HepG2 (cell line): ENCODE measurements around the gene PHTF1. TPM values are rescaled to one million over a fixed set of nuclear protein-coding genes. Genes with fewer than 3 reads are reported as not detected.

ENCODE experiments used
- ARNT2 ChIP-seq: sonication (generic); formaldehyde crosslinking; IDR thresholded peaks from 2 replicates; pipeline ENCODE4 v1.8.0; 2022; ENCODE audit warnings: mild to moderate bottlenecking, low read depth, missing genetic modification reagents, moderate library complexity
- FLYWCH1 ChIP-seq: sonication (generic); formaldehyde crosslinking; IDR thresholded peaks from 2 replicates; pipeline ENCODE4 v1.8.1; 2023; ENCODE audit warnings: mild to moderate bottlenecking, missing genetic modification reagents
- FOXK2 ChIP-seq: fragments of 450-650 bp; IDR thresholded peaks from 2 replicates; pipeline ENCODE4 v1.6.1; 2016
- HCFC1 ChIP-seq: fragments of 150-350 bp; IDR thresholded peaks from 2 replicates; pipeline ENCODE4 v1.6.1; 2014; ENCODE audit warnings: low read depth, low read length
- KAT2B ChIP-seq: fragments of 150-350 bp; IDR thresholded peaks from 2 replicates; pipeline ENCODE4 v1.6.1; 2014; ENCODE audit warnings: low read depth, low read length, borderline replicate concordance
- NAIF1 ChIP-seq: sonication (generic); formaldehyde crosslinking; IDR thresholded peaks from 2 replicates; pipeline ENCODE4 v1.5.0; 2020; ENCODE audit warnings: mild to moderate bottlenecking, missing genetic modification reagents, borderline replicate concordance
- NFE2L2 ChIP-seq: fragments of 150-350 bp; IDR thresholded peaks from 2 replicates; pipeline ENCODE4 v1.6.1; 2014; ENCODE audit warnings: low read length
- PITX1 ChIP-seq: sonication (generic); formaldehyde crosslinking; IDR thresholded peaks from 2 replicates; pipeline ENCODE4 v1.5.1; 2020; ENCODE audit warnings: mild to moderate bottlenecking, missing genetic modification reagents
- POLR2AphosphoS2 ChIP-seq: IDR thresholded peaks from 2 replicates; pipeline ENCODE4 v1.6.1; 2011; ENCODE audit warnings: low read depth, low read length, improper control_type of control experiment
- RFX3 ChIP-seq: IDR thresholded peaks from 2 replicates; pipeline ENCODE4 v1.6.1; 2016; ENCODE audit warnings: missing biosample characterization, missing genetic modification reagents
- SMAD3 ChIP-seq: sonication (generic); formaldehyde crosslinking; IDR thresholded peaks from 2 replicates; pipeline ENCODE4 v1.4.0; 2020; ENCODE audit warnings: missing genetic modification reagents
- SNAPC2 ChIP-seq: sonication (generic); formaldehyde crosslinking; IDR thresholded peaks from 2 replicates; pipeline ENCODE4 v1.8.1; 2022; ENCODE audit warnings: mild to moderate bottlenecking, missing genetic modification reagents
- SOX5 ChIP-seq: IDR thresholded peaks from 2 replicates; pipeline ENCODE4 v1.6.1; 2016; ENCODE audit warnings: borderline replicate concordance
- SUZ12 ChIP-seq: fragments of 150-350 bp; IDR thresholded peaks from 2 replicates; pipeline ENCODE4 v1.6.1; 2014; ENCODE audit warnings: low read depth, low read length
- TCF12 ChIP-seq, 2 experiments: fragments of 450-650 bp in 1 of 2; sonication (generic) in 1 of 2; formaldehyde crosslinking in 1 of 2; IDR thresholded peaks; 2 replicates each; pipeline versions ENCODE4 v1.6.1 to v1.8.0; 2017 to 2022; ENCODE audit warnings: antibody characterized with exemption in 1 of 2, mild to moderate bottlenecking in 1 of 2, missing genetic modification reagents in 1 of 2, moderate library complexity in 1 of 2
- XRCC5 ChIP-seq: fragments of 200-400 bp; formaldehyde crosslinking; optimal IDR thresholded peaks from 2 replicates; pipeline ENCODE3; 2017; ENCODE audit warnings: mild to moderate bottlenecking, low read length
- ZBTB1 ChIP-seq: sonication (generic); formaldehyde crosslinking; IDR thresholded peaks from 2 replicates; pipeline ENCODE4 v1.4.0; 2020; ENCODE audit warnings: missing genetic modification reagents, borderline replicate concordance
- ZNF224 ChIP-seq: sonication (generic); formaldehyde crosslinking; IDR thresholded peaks from 2 replicates; pipeline ENCODE4 v1.5.0; 2020; ENCODE audit warnings: mild to moderate bottlenecking, missing genetic modification reagents
- ZNF567 ChIP-seq: sonication (generic); formaldehyde crosslinking; IDR thresholded peaks from 2 replicates; pipeline ENCODE4 v1.8.1; 2023; ENCODE audit warnings: mild to moderate bottlenecking, missing genetic modification reagents, borderline replicate concordance
- ZNF652 ChIP-seq: IDR thresholded peaks from 2 replicates; pipeline ENCODE4 v1.6.1; 2016; ENCODE audit warnings: low read depth, borderline replicate concordance
- ZNF720 ChIP-seq: sonication (generic); formaldehyde crosslinking; IDR thresholded peaks from 2 replicates; pipeline ENCODE4 v1.4.0; 2020; ENCODE audit warnings: missing genetic modification reagents
- ZNF772 ChIP-seq: sonication (generic); formaldehyde crosslinking; IDR thresholded peaks from 2 replicates; pipeline ENCODE4 v1.5.0; 2020; ENCODE audit warnings: mild to moderate bottlenecking, missing genetic modification reagents
- ZNF800 ChIP-seq: sonication (generic); formaldehyde crosslinking; IDR thresholded peaks from 2 replicates; pipeline ENCODE4 v1.4.0; 2020; ENCODE audit warnings: missing genetic modification reagents
- polyA plus RNA-seq, 8 experiments: library from polyadenylated mRNA; depleted of rRNA in 3 of 8; stranded (reverse) in 7 of 8; unstranded in 1 of 8; fragments of >200 nt; fragmentation: Illumina TruSeq in 4 of 8; extraction: Trizol in 4 of 8; gene quantifications; 2 replicates each; pipeline versions ENCODE4 v1.2.1 to v1.2.3, GENCODE V29; 2011 to 2016; ENCODE audit warnings: low read depth in 4 of 8, missing spikeins in 1 of 8, mixed read lengths in 1 of 8; ENCODE audit not compliant: insufficient read depth in 1 of 8
- total RNA-seq, 5 experiments: library from RNA; depleted of rRNA; stranded (reverse); fragments of >200 nt; fragmentation: Illumina TruSeq; extraction: Trizol; gene quantifications; 2 replicates each; pipeline ENCODE4 v1.2.3, GENCODE V29; 2016; ENCODE audit warnings: low read depth in 1 of 5
- TF ChIP-seq, protein P1 (sequence below): sonication (generic); formaldehyde crosslinking; IDR thresholded peaks from 2 replicates; pipeline ENCODE4 v1.4.0; 2020; ENCODE audit warnings: missing genetic modification reagents
- TF ChIP-seq, protein P2 (sequence below): fragments of 450-650 bp; IDR thresholded peaks from 2 replicates; pipeline ENCODE4 v1.6.1; 2016
- TF ChIP-seq, protein P3 (sequence below): IDR thresholded peaks from 2 replicates; pipeline ENCODE4 v1.6.1; 2016

PHTF1 gene
- total and polyA plus RNA-seq, 2 of the 13 experiments (the other 11 are each of a cell fraction or from before 2014, with no cell fraction given) = 5.0 to 19.7 TPM

GRCh38 chr1:113759333-113760101 is at the start of gene PHTF1 (continued):
- TF ChIP-seq RFX3 (CRISPR knock-in tag) (no peak), ZNF567 (CRISPR knock-in tag) (no peak), ZBTB1 (0 out of 2 replicates have a peak, but pooled peaks have one; percentile 16), SUZ12 (no peak), ZNF772 (peak; percentile 90), PITX1 (CRISPR knock-in tag) (peak; percentile 42; the same call in 1 of the 2 replicates), POLR2AphosphoS2 (no peak), KAT2B (no peak), ZNF720 (no peak), SOX5 (CRISPR knock-in tag) (peak; percentile 22; the same call in 1 of the 2 replicates), FLYWCH1 (CRISPR knock-in tag) (no peak), XRCC5 (no peak), ARNT2 (peak; percentile 33; the same call in 1 of the 2 replicates), TCF12 (IDR thresholded peaks at IDR 0.05) (no peak), TCF12 (CRISPR knock-in tag; IDR thresholded peaks at IDR 0.05) (no peak), ZNF800 (CRISPR knock-in tag) (0 out of 2 replicates have a peak, but pooled peaks have one; percentile 65), ZNF224 (CRISPR knock-in tag) (no peak), NAIF1 (CRISPR knock-in tag) (peak; percentile 83), SMAD3 (CRISPR knock-in tag) (no peak; the same call in 1 of the 2 replicates), NFE2L2 (peak; percentile 36; the same call in 1 of the 2 replicates), HCFC1 (no peak), FOXK2 (no peak), ZNF652 (no peak), SNAPC2 (CRISPR knock-in tag) (no peak)
- TF ChIP-seq, protein P1, sequence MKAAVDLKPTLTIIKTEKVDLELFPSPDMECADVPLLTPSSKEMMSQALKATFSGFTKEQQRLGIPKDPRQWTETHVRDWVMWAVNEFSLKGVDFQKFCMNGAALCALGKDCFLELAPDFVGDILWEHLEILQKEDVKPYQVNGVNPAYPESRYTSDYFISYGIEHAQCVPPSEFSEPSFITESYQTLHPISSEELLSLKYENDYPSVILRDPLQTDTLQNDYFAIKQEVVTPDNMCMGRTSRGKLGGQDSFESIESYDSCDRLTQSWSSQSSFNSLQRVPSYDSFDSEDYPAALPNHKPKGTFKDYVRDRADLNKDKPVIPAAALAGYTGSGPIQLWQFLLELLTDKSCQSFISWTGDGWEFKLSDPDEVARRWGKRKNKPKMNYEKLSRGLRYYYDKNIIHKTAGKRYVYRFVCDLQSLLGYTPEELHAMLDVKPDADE (CRISPR knock-in tag) = no peak
- TF ChIP-seq, protein P2, sequence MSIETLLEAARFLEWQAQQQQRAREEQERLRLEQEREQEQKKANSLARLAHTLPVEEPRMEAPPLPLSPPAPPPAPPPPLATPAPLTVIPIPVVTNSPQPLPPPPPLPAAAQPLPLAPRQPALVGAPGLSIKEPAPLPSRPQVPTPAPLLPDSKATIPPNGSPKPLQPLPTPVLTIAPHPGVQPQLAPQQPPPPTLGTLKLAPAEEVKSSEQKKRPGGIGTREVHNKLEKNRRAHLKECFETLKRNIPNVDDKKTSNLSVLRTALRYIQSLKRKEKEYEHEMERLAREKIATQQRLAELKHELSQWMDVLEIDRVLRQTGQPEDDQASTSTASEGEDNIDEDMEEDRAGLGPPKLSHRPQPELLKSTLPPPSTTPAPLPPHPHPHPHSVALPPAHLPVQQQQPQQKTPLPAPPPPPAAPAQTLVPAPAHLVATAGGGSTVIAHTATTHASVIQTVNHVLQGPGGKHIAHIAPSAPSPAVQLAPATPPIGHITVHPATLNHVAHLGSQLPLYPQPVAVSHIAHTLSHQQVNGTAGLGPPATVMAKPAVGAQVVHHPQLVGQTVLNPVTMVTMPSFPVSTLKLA = no peak
- TF ChIP-seq, protein P3, sequence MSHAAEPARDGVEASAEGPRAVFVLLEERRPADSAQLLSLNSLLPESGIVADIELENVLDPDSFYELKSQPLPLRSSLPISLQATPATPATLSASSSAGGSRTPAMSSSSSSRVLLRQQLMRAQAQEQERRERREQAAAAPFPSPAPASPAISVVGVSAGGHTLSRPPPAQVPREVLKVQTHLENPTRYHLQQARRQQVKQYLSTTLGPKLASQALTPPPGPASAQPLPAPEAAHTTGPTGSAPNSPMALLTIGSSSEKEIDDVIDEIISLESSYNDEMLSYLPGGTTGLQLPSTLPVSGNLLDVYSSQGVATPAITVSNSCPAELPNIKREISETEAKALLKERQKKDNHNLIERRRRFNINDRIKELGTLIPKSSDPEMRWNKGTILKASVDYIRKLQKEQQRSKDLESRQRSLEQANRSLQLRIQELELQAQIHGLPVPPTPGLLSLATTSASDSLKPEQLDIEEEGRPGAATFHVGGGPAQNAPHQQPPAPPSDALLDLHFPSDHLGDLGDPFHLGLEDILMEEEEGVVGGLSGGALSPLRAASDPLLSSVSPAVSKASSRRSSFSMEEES (CRISPR knock-in tag) = 0 out of 2 replicates have a peak, but pooled peaks have one; percentile 9
